Transverse colon (tissue), 4 donors: ENCODE results near the gene HNRNPL. TPM values are rescaled to one million over a fixed set of nuclear protein-coding genes. Genes with fewer than 3 reads are reported as not detected.
"Not testable (repeated sequence)": the region's sequence is repeated elsewhere in the genome, so short reads cannot be mapped to it uniquely, and the experiment has no call there.

Source experiments
- DNase-seq: peaks from one replicate; pipeline ENCODE4 v3.0.0-alpha.2; 2019
- H3K27ac ChIP-seq, 4 donors: fragments of 200-600 bp; sonication (generic); 2 replicates each; pipeline ENCODE4 v1.5.1; 2016 to 2018; ENCODE audit warnings: inconsistent platforms in 4 of 4
- H3K27me3 ChIP-seq: fragments of 200-600 bp; sonication (generic); 2 replicates; pipeline ENCODE4 v1.5.1; 2017; ENCODE audit warnings: inconsistent platforms
- H3K36me3 ChIP-seq, 4 donors: fragments of 200-600 bp; sonication (generic); 2 replicates each; pipeline ENCODE4 v1.5.1; 2017 to 2019; ENCODE audit warnings: inconsistent platforms in 4 of 4
- H3K4me1 ChIP-seq, 4 donors: fragments of 200-600 bp; sonication (generic); 2 replicates each; pipeline ENCODE4 v1.5.1; 2017 to 2020; ENCODE audit warnings: inconsistent platforms in 4 of 4
- H3K4me3 ChIP-seq, 4 donors: fragments of 200-600 bp; sonication (generic); 1 replicate in 1 of 4; 2 replicates in 3 of 4; pipeline versions ENCODE4 v1.5.1 to v1.6.1; 2017 to 2019; ENCODE audit warnings: inconsistent platforms in 4 of 4
- H3K9me3 ChIP-seq, 2 donors: fragments of 200-600 bp; sonication (generic); 2 replicates each; pipeline ENCODE4 v1.5.1; 2017 to 2019; ENCODE audit warnings: inconsistent platforms in 2 of 2
- EP300 ChIP-seq: sonication (generic); formaldehyde crosslinking; IDR thresholded peaks from one replicate; pipeline ENCODE4 v1.6.1; 2017; ENCODE audit warnings: antibody characterized with exemption, low read depth
- POLR2A ChIP-seq: fragments of 450-650 bp; IDR thresholded peaks from one replicate; pipeline ENCODE4 v1.6.1; 2016; ENCODE audit warnings: antibody characterized with exemption, mild to moderate bottlenecking, moderate library complexity
- POLR2AphosphoS5 ChIP-seq, 3 donors: sonication (generic); formaldehyde crosslinking; IDR thresholded peaks; one replicate each; pipeline ENCODE4 v1.6.1; 2016; ENCODE audit warnings: antibody characterized with exemption in 3 of 3
- WGBS, 2 donors: methylation state at CpG; one replicate each; pipeline ENCODE4 v1.1.5; 2018; ENCODE audit warnings: low coverage in 1 of 2; 5-methylcytosine and 5-hydroxymethylcytosine counted together
- in situ Hi-C, 4 donors: fragments of 200-750 bp; cut with MboI; loops; one replicate each; pipeline versions ENCODE4 v1.15.0 to v1.15.1; 2017; ENCODE audit warnings: low sequenced_read_pairs in 3 of 4, low pct_ligation_motif_present in 1 of 4, low pct_unique_long_range_greater_than_20kb in 1 of 4
- intact Hi-C: fragments of 100-400 bp; cut with DNase I; formaldehyde crosslinking; loops from one replicate; pipeline ENCODE4 v1.15.1; 2023; ENCODE audit warnings: low total_unique reads
- total RNA-seq, 4 donors: library from RNA; depleted of rRNA; stranded (reverse); fragments of >200 nt; gene quantifications; one replicate each; pipeline ENCODE4 v1.1.0, GENCODE V29; 2016
- TF ChIP-seq, protein P1 (sequence below), 5 experiments: fragments of 200-600 bp in 3 of 5; fragments of 450-650 bp in 2 of 5; sonication (generic) in 3 of 5; IDR thresholded peaks; 1 replicate in 2 of 5; 2 replicates in 3 of 5; pipeline ENCODE4 v1.5.1; 2016 to 2017; ENCODE audit warnings: antibody characterized with exemption in 5 of 5, inconsistent platforms in 3 of 5, mild to moderate bottlenecking in 2 of 5, moderate library complexity in 1 of 5

The HNRNPL gene
- total RNA-seq, 4 donors from 2014 or later = 139 to 200 (median 174) TPM

GRCh38 chr19:38799104-38799503, 50.7 kb downstream of the HNRNPL start:
- peaks cover 0 to 29% (median 5%) of the 10 kb centered on the region in 4 donors for H3K36me3 ChIP-seq
- intact Hi-C loops (no loop called here), in situ Hi-C loops (no loop called here)
- 85 to 92% methylated on average over 7 to 10 of the region's 10 CpGs for WGBS, 2 donors
- H3K27me3 ChIP-seq = no peaks in the 10 kb centered on the region
- no peaks in the 10 kb centered on the region for H3K9me3 ChIP-seq
- TF ChIP-seq, protein P1, sequence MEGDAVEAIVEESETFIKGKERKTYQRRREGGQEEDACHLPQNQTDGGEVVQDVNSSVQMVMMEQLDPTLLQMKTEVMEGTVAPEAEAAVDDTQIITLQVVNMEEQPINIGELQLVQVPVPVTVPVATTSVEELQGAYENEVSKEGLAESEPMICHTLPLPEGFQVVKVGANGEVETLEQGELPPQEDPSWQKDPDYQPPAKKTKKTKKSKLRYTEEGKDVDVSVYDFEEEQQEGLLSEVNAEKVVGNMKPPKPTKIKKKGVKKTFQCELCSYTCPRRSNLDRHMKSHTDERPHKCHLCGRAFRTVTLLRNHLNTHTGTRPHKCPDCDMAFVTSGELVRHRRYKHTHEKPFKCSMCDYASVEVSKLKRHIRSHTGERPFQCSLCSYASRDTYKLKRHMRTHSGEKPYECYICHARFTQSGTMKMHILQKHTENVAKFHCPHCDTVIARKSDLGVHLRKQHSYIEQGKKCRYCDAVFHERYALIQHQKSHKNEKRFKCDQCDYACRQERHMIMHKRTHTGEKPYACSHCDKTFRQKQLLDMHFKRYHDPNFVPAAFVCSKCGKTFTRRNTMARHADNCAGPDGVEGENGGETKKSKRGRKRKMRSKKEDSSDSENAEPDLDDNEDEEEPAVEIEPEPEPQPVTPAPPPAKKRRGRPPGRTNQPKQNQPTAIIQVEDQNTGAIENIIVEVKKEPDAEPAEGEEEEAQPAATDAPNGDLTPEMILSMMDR (IDR thresholded peaks at IDR 0.05) = no peak
- TF ChIP-seq POLR2AphosphoS5 (IDR thresholded peaks at IDR 0.05) (no peak), EP300 (no peak), POLR2A (no peak)
- H3K4me1 ChIP-seq = no peaks in the 10 kb centered on the region
- no peak for DNase-seq
- H3K27ac ChIP-seq = no peak overlapping the region
- H3K4me3 ChIP-seq = no peak overlapping the region

- H3K9me3 ChIP-seq, H3K4me1 ChIP-seq, DNase-seq, in situ Hi-C loops, H3K27me3 ChIP-seq, H3K27ac ChIP-seq, intact Hi-C loops, H3K4me3 ChIP-seq: not testable (repeated sequence)
- 90% methylated on average over 2 of the region's 33 CpGs; no CpG with 5 or more reads in 1 of the 2 donors for WGBS, 2 donors
- peaks cover 0 to 19% (median 3%) of the 10 kb centered on the region in 4 donors for H3K36me3 ChIP-seq
Observed at GRCh38 chr19:38797781-38798180, 52.0 kb downstream of the HNRNPL start.

DNA sequence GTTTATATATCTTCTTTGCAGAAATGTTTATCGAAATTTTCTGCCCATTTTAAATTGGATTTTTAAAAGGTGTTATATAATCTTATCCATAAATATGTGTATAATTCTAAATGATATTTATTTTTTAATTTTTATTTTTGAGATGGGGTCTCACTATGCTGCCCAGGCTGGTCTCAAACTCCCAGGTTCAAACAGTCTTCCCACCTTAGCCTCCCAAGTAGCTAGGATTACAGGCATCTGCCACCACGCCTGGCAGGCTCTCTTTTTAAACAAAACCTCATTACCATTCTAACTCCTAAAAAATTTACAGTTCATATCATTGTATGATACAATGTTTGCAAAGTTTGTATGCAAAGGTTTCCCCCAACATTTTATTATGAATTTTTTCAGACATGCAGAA, 53.6 kb downstream of the HNRNPL start:
- Histone ChIP-seq H3K4me3 (no peak overlapping the region), H3K36me3 (peaks cover 0 to 4% (median 0%) of the 10 kb centered on the region in 4 donors), H3K27ac (no peak overlapping the region), H3K4me1 (peaks cover 0 to 6% (median 6%) of the 10 kb centered on the region in 4 donors), H3K27me3 (no peaks in the 10 kb centered on the region), H3K9me3 (no peaks in the 10 kb centered on the region)
- no peak for DNase-seq
- intact Hi-C loops (no loop called here), in situ Hi-C loops (no loop called here)
- WGBS, 2 donors = 50 to 59% methylated on average over 2 of the region's 2 CpGs
- TF ChIP-seq POLR2A = no peak
- no peak for TF ChIP-seq EP300
- TF ChIP-seq, protein P1 (IDR thresholded peaks at IDR 0.05) = no peak
- TF ChIP-seq POLR2AphosphoS5 (IDR thresholded peaks at IDR 0.05) = no peak

DNA sequence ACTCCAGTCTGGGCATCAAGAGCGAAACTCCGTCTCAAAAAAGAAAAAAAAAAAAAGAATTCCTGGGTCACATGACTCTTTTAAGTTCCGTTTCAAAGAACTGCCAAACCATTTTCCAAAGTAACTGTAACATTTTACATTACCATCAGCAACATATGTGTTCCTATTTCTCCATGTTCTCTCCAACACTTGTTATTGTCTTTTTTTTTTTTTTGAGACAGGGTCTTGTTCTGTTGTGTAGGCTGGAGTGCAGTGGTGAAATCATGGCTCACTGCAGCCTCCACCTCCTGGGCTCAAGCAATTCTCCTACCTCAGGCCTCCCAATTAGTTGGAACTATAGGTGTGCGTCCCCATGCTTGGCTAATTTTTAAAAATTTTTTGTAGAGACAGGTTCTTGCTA, 54.2 kb downstream of the HNRNPL start:
- no peaks in the 10 kb centered on the region for H3K27me3 ChIP-seq
- no peak overlapping the region for H3K27ac ChIP-seq
- peaks cover 0 to 4% (median 0%) of the 10 kb centered on the region in 4 donors for H3K36me3 ChIP-seq
- TF ChIP-seq EP300 = no peak
- TF ChIP-seq POLR2AphosphoS5 (IDR thresholded peaks at IDR 0.05) = no peak
- TF ChIP-seq, protein P1 (IDR thresholded peaks at IDR 0.05) = no peak
- TF ChIP-seq POLR2A = no peak
- H3K4me3 ChIP-seq = no peak overlapping the region
- no peak for DNase-seq
- WGBS, 2 donors = 82 to 94% methylated on average over 4 of the region's 4 CpGs
- in situ Hi-C loops (no loop called here), intact Hi-C loops (no loop called here)
- peaks cover 0 to 6% (median 6%) of the 10 kb centered on the region in 4 donors for H3K4me1 ChIP-seq
- no peaks in the 10 kb centered on the region for H3K9me3 ChIP-seq

DNA sequence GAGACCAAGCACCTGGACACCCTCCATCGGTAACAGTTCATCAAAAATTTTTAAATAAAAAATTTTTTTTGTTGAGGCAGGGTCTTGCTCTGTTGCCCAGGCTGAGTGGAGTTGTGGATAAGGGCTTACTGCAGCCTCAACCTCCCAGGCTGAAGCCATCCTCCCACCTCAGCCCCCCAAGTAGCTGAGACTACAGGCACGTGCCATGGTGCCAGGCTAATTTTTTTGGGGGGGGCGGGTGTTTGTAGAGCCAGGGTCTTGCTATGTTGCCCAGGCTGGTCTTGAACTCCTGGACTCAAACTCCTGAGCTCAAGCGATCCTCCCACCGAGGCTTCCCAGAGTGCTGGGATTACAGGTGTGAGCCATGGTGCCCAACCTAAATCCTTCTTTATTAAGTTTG, 56.1 kb downstream of the HNRNPL start:
- H3K27ac ChIP-seq = no peak overlapping the region
- H3K4me1 ChIP-seq = peaks cover 0 to 6% (median 6%) of the 10 kb centered on the region in 4 donors
- no peak for TF ChIP-seq EP300
- TF ChIP-seq, protein P1 (IDR thresholded peaks at IDR 0.05) = no peak
- TF ChIP-seq POLR2AphosphoS5 (IDR thresholded peaks at IDR 0.05) = no peak
- no peak for TF ChIP-seq POLR2A
- H3K27me3 ChIP-seq = no peaks in the 10 kb centered on the region
- no peak for DNase-seq
- in situ Hi-C loops (no loop called here), intact Hi-C loops (no loop called here)
- no peak overlapping the region for H3K4me3 ChIP-seq
- 83 to 95% methylated on average over 1 to 5 of the region's 5 CpGs for WGBS, 2 donors
- H3K9me3 ChIP-seq = no peaks in the 10 kb centered on the region
- no peaks in the 10 kb centered on the region for H3K36me3 ChIP-seq
